HL-60/S4 (cell line): ENCODE results near the gene OR2A7.
"Not testable (repeated sequence)": the region's sequence is repeated elsewhere in the genome, so short reads cannot be mapped to it uniquely, and the experiment has no call there.

Experiments
- in situ Hi-C: fragments of 300-500 bp; cut with MboI; formaldehyde crosslinking; loops from 2 replicates; pipeline ENCODE4 v1.14.3; 2022; ENCODE audit warnings: low sequenced_read_pairs

OR2A7 gene

GRCh38 chr7:144255471-144255897 lies 9.1 kb downstream of the OR2A7 start:
- in situ Hi-C loops, result no loop called here

GRCh38 chr7:144252307-144252706 lies 12.3 kb downstream of the OR2A7 start:
- in situ Hi-C loops, result not testable (repeated sequence)

- in situ Hi-C loops, result not testable (repeated sequence)
Measured at GRCh38 chr7:144247674-144248330, 16.8 kb downstream of the OR2A7 start.

- in situ Hi-C loops, result not testable (repeated sequence)
Measured at GRCh38 chr7:144246967-144247366, 17.6 kb downstream of the OR2A7 start.

- in situ Hi-C loops, result not testable (repeated sequence)
Measured at GRCh38 chr7:144245372-144245771, 19.2 kb downstream of the OR2A7 start.

GRCh38 chr7:144239365-144239764 lies 25.2 kb downstream of the OR2A7 start, which contains the start of gene OR2A42:
OR2A42 (minus strand) TSS chr7:144239605; CDS start chr7:144232843, 6,762 bp downstream.
- in situ Hi-C loops, result not testable (repeated sequence)

- in situ Hi-C loops, result not testable (repeated sequence)
Measured at GRCh38 chr7:144238530-144239082, 26.0 kb downstream of the OR2A7 start.

- in situ Hi-C loops, result not testable (repeated sequence)
Measured at GRCh38 chr7:144233039-144233438, 31.6 kb downstream of the OR2A7 start.

GRCh38 chr7:144231027-144231426 lies 33.6 kb downstream of the OR2A7 start:
- in situ Hi-C loops, result not testable (repeated sequence)

- in situ Hi-C loops, result not testable (repeated sequence)
Measured at GRCh38 chr7:144228810-144229209, 35.8 kb downstream of the OR2A7 start.

GRCh38 chr7:144226866-144227265 lies 37.7 kb downstream of the OR2A7 start:
- in situ Hi-C loops, result not testable (repeated sequence)

- in situ Hi-C loops, result not testable (repeated sequence)
Measured at GRCh38 chr7:144223675-144224074, 40.9 kb downstream of the OR2A7 start.

GRCh38 chr7:144220531-144220930 lies 44.1 kb downstream of the OR2A7 start:
- in situ Hi-C loops, result not testable (repeated sequence)

GRCh38 chr7:144219149-144219548 lies 45.4 kb downstream of the OR2A7 start:
- in situ Hi-C loops, result not testable (repeated sequence)

GRCh38 chr7:144218581-144218980 lies 46.0 kb downstream of the OR2A7 start:
- in situ Hi-C loops, result not testable (repeated sequence)

- in situ Hi-C loops, result not testable (repeated sequence)
Measured at GRCh38 chr7:144217200-144217599, 47.4 kb downstream of the OR2A7 start.
